Astrocyte of the cerebellum (primary cell): ENCODE results near the gene UPK3A.

Experiments used
- DNase-seq: peaks from one replicate; pipeline ENCODE4 v3.0.0-alpha.2; 2011; ENCODE audit warnings: low read depth
- H3K4me3 ChIP-seq: 2 replicates; pipeline ENCODE4 v1.5.1; 2011; ENCODE audit warnings: mild to moderate bottlenecking, low read depth, low read length, moderate library complexity
- in situ Hi-C: cut with HindIII; loops from 2 replicates; pipeline ENCODE4 v1.10.0; 2017; ENCODE audit warnings: low sequenced_read_pairs
- TF ChIP-seq, protein P1 (sequence below): IDR thresholded peaks from 2 replicates; pipeline ENCODE4 v1.5.1; 2012; ENCODE audit warnings: low read length, low read depth, moderate library complexity, mild to moderate bottlenecking; ENCODE audit errors: missing control alignments

UPK3A gene

GRCh38 chr22:45285263-45286058, 712 bp downstream of the UPK3A start:
- no peak for DNase-seq
- no peak overlapping the region for H3K4me3 ChIP-seq
- TF ChIP-seq, protein P1, sequence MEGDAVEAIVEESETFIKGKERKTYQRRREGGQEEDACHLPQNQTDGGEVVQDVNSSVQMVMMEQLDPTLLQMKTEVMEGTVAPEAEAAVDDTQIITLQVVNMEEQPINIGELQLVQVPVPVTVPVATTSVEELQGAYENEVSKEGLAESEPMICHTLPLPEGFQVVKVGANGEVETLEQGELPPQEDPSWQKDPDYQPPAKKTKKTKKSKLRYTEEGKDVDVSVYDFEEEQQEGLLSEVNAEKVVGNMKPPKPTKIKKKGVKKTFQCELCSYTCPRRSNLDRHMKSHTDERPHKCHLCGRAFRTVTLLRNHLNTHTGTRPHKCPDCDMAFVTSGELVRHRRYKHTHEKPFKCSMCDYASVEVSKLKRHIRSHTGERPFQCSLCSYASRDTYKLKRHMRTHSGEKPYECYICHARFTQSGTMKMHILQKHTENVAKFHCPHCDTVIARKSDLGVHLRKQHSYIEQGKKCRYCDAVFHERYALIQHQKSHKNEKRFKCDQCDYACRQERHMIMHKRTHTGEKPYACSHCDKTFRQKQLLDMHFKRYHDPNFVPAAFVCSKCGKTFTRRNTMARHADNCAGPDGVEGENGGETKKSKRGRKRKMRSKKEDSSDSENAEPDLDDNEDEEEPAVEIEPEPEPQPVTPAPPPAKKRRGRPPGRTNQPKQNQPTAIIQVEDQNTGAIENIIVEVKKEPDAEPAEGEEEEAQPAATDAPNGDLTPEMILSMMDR = peak; percentile 13
- in situ Hi-C loops = no loop called here

GRCh38 chr22:45286854-45287551, 2.3 kb downstream of the UPK3A start:
- TF ChIP-seq, protein P1 = no peak
- in situ Hi-C loops = no loop called here
- no peak for DNase-seq
- H3K4me3 ChIP-seq = no peak overlapping the region

DNA sequence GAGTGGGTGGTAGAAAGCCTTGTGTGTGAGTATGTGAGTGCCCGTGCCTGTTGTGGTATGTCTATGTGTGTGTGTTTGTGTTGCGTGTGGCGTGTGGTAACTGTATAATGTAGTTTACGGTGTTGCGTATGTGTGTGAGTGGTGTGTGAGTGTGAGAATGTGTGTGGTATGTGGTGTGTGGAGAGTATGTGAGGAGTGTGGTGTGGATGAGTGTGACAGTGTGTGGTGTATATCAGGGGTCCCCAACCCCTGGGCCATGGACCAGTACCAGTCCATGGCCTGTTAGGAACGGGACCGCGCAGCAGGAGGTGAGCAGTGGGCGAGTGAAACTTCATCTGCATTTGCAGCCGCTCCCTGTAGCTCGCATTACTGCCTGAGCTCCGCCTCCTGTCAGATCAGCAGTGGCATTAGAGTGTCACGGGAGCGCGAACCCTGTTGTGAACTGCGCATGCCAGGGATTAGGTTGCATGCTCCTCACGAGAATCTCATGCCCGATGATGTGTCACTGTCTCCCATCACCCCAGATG, 5.7 kb downstream of the UPK3A start:
- DNase-seq = no peak
- H3K4me3 ChIP-seq = no peak overlapping the region
- TF ChIP-seq, protein P1 = no peak
- in situ Hi-C loops = no loop called here

DNA sequence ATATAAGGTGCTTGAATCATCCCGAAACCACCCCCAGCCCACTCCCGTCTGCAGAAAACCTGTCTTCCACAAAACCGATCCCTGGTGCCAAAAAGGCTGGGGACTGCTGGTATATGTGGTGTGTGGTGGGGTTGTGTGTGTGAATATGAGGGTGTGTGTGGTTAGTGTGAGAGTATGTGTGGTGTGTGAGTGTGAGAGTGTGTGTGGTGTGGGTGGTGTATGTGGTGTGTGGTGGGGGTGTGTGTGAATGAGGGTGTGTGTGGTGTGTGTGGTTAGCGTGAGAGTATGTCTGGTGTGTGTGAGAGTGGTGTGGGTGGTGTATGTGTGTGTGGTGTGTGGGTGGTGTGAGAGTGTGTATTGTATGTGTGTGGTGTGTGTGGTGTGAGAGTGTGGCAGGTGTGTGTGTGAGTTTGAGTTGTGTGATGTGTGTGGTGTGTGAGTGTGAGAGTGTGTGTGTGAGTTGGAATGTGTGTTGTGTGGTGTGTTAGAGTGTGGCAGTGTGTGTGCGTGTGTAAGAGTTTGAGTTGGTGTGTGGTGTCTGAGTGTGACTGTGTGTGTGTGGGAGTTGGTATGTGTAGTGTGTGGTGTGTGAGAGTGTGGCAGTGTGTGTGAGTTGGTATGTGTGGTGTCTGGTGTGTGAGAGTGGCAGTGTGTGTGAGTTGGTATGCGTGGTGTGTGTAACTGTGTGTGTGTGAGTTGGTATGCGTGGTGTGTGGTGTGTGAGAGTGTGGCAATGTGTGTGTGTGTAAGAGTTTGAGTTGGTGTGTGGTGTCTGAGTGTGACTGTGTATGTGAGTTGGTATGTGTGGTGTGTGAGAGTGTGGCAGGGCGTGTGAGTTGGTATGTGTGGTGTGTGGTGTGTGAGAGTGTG, 6.5 kb downstream of the UPK3A start:
- in situ Hi-C loops = no loop called here
- H3K4me3 ChIP-seq = no peak overlapping the region
- TF ChIP-seq, protein P1 = no peak
- no peak for DNase-seq

- DNase-seq = no peak
- no peak overlapping the region for H3K4me3 ChIP-seq
- in situ Hi-C loops = no loop called here
- TF ChIP-seq, protein P1 = no peak
These were observed 7.2 kb downstream of the UPK3A start for GRCh38 chr22:45291931-45292290.

GRCh38 chr22:45292731-45293442, 8.1 kb downstream of the UPK3A start:
- TF ChIP-seq, protein P1 = no peak
- no peak for DNase-seq
- H3K4me3 ChIP-seq = no peak overlapping the region
- in situ Hi-C loops = no loop called here
